Activated CD4-positive, alpha-beta memory T cell treated with anti-CD3 and anti-CD28 coated beads for 36 hours (primary cell): ENCODE results near the gene PPT1. TPM values are rescaled to one million over a fixed set of nuclear protein-coding genes. Genes with fewer than 3 reads are reported as not detected.
"Not testable (repeated sequence)": the region's sequence is repeated elsewhere in the genome, so short reads cannot be mapped to it uniquely, and the experiment has no call there.

ENCODE experiments used
- CTCF ChIA-PET: fragments of 350-600 bp; sonication (Branson Sonifier 250); formaldehyde crosslinking; loops from one replicate; lab custom pipeline; 2021; ENCODE audit warnings: antibody characterized with exemption, inconsistent platforms; lab: Charles Lee
- POLR2A ChIA-PET: fragments of 350-600 bp; sonication (Branson Sonifier 250); formaldehyde crosslinking; loops from one replicate; lab custom pipeline; 2021; ENCODE audit warnings: antibody characterized with exemption; lab: Charles Lee
- DNase-seq: peaks from one replicate; pipeline ENCODE4 v3.0.0-alpha.2; 2020
- H3K27ac Mint-ChIP-seq: one replicate; pipeline ENCODE4 v1.8.0; 2021; ENCODE audit warnings: mixed read lengths
- H3K27me3 Mint-ChIP-seq: one replicate; pipeline ENCODE4 v1.8.0; 2021; ENCODE audit warnings: mixed read lengths
- H3K36me3 Mint-ChIP-seq: one replicate; pipeline ENCODE4 v1.8.0; 2021; ENCODE audit warnings: mixed read lengths
- H3K4me1 Mint-ChIP-seq: one replicate; pipeline ENCODE4 v1.8.0; 2021; ENCODE audit warnings: low read depth, mixed read lengths
- H3K4me3 Mint-ChIP-seq: one replicate; pipeline ENCODE4 v1.8.0; 2021; ENCODE audit warnings: mild to moderate bottlenecking, mixed read lengths
- H3K9me3 Mint-ChIP-seq: one replicate; pipeline ENCODE4 v1.8.0; 2021; ENCODE audit warnings: mixed read lengths
- intact Hi-C: fragments of 100-400 bp; cut with micrococcal nuclease; formaldehyde crosslinking; loops from one replicate; pipeline ENCODE4 v1.15.1; 2023
- total RNA-seq, 2 experiments: library from RNA; stranded (reverse); gene quantifications; one replicate each; pipeline ENCODE4 v1.2.3, GENCODE V29; 2021

Gene PPT1
- total RNA-seq, 2 experiments from 2014 or later, result 67.1 to 67.4 TPM

GRCh38 chr1:40039245-40039756 is 57.8 kb downstream of the PPT1 start:
- ChIA-PET POLR2A (interaction anchor here (0.6 to 4.1 kb wide), 7 partner anchors 11 to 940 kb away, joined by 3 to 27 read pairs (median 3); partner anchors contain the start of gene CTPS1), CTCF (interaction anchor here (0.6 to 1.8 kb wide), 7 partner anchors 11 to 138 kb away, joined by 3 to 9 read pairs (median 3); partner anchors contain the start of gene MYCL)
- intact Hi-C loops, result no loop called here
- no peak for DNase-seq
- peaks cover 53% of the 10 kb centered on the region for H3K4me1 Mint-ChIP-seq
- peaks cover 31% of the 10 kb centered on the region for H3K36me3 Mint-ChIP-seq
- no peaks in the 10 kb centered on the region for H3K9me3 Mint-ChIP-seq
- peak overlapping the region; percentile 98 for H3K27ac Mint-ChIP-seq
- peak overlapping the region; percentile 92 for H3K4me3 Mint-ChIP-seq
- no peaks in the 10 kb centered on the region for H3K27me3 Mint-ChIP-seq

- peaks cover 47% of the 10 kb centered on the region for H3K4me1 Mint-ChIP-seq
- no peaks in the 10 kb centered on the region for H3K27me3 Mint-ChIP-seq
- POLR2A ChIA-PET, result interaction anchor here (0.9 to 4.1 kb wide), 4 partner anchors 12 to 941 kb away, joined by 3 to 27 read pairs (median 4); partner anchors contain the start of gene CTPS1
- H3K27ac Mint-ChIP-seq, result peak overlapping the region; percentile 98
- CTCF ChIA-PET, result interaction anchor here (0.6 to 1.8 kb wide), 6 partner anchors 21 to 244 kb away, joined by 3 to 9 read pairs (median 4); partner anchors contain the start of gene MYCL
- no peak for DNase-seq
- H3K9me3 Mint-ChIP-seq, result no peaks in the 10 kb centered on the region
- intact Hi-C loops, result no loop called here
- peaks cover 25% of the 10 kb centered on the region for H3K36me3 Mint-ChIP-seq
- peak overlapping the region; percentile 58 for H3K4me3 Mint-ChIP-seq
These were observed 58.4 kb downstream of the PPT1 start for GRCh38 chr1:40038697-40039096.

GRCh38 chr1:40037254-40037653 is 59.8 kb downstream of the PPT1 start:
- DNase-seq, H3K27ac Mint-ChIP-seq, H3K4me3 Mint-ChIP-seq, POLR2A ChIA-PET, intact Hi-C loops, H3K27me3 Mint-ChIP-seq, H3K9me3 Mint-ChIP-seq: not testable (repeated sequence)
- CTCF ChIA-PET, result interaction anchor here (1.1 to 1.3 kb wide), 3 partner anchors 12 to 107 kb away, joined by 3 to 4 read pairs (median 3); no protein-coding TSS in a partner anchor
- Mint-ChIP-seq H3K36me3 (peaks cover 15% of the 10 kb centered on the region), H3K4me1 (peaks cover 41% of the 10 kb centered on the region)

- H3K36me3 Mint-ChIP-seq, result peaks cover 10% of the 10 kb centered on the region
- no peak overlapping the region for H3K4me3 Mint-ChIP-seq
- no peak for DNase-seq
- intact Hi-C loops, result no loop called here
- H3K27ac Mint-ChIP-seq, result no peak overlapping the region
- H3K4me1 Mint-ChIP-seq, result peaks cover 38% of the 10 kb centered on the region
- ChIA-PET POLR2A (no interaction called here), CTCF (interaction anchor here (1.2 kb wide), 1 partner anchor 13 kb away, joined by 3 read pairs; no protein-coding TSS in a partner anchor)
- H3K27me3 Mint-ChIP-seq, result no peaks in the 10 kb centered on the region
- H3K9me3 Mint-ChIP-seq, result no peaks in the 10 kb centered on the region
These were observed 60.5 kb downstream of the PPT1 start for GRCh38 chr1:40036574-40036973.

- no peak for DNase-seq
- Mint-ChIP-seq H3K9me3 (no peaks in the 10 kb centered on the region), H3K4me1 (peaks cover 38% of the 10 kb centered on the region), H3K27me3 (no peaks in the 10 kb centered on the region), H3K36me3 (peaks cover 5% of the 10 kb centered on the region), H3K4me3 (no peak overlapping the region), H3K27ac (peak overlapping the region; percentile 68)
- ChIA-PET POLR2A (no interaction called here), CTCF (interaction anchor here (0.8 to 6.4 kb wide), 8 partner anchors 9 to 218 kb away, joined by 3 to 79 read pairs (median 4); no protein-coding TSS in a partner anchor)
- intact Hi-C loops, result no loop called here
These were observed 62.2 kb downstream of the PPT1 start for GRCh38 chr1:40034869-40035268.

- intact Hi-C loops, result loop anchor here (1.0 to 2.0 kb wide), 2 partner anchors 114 to 215 kb away; no protein-coding TSS in a partner anchor
- DNase-seq, result peak; percentile 61
- Mint-ChIP-seq H3K27ac (no peak overlapping the region), H3K4me1 (peaks cover 26% of the 10 kb centered on the region), H3K27me3 (no peaks in the 10 kb centered on the region), H3K4me3 (no peak overlapping the region), H3K36me3 (no peaks in the 10 kb centered on the region), H3K9me3 (no peaks in the 10 kb centered on the region)
- ChIA-PET POLR2A (interaction anchor here (0.7 to 0.8 kb wide), 2 partner anchors 12 to 72 kb away, joined by 3 read pairs; no protein-coding TSS in a partner anchor), CTCF (interaction anchor here (0.6 to 6.4 kb wide), 27 partner anchors 10 to 375 kb away, joined by 3 to 79 read pairs (median 4); partner anchors contain the start of gene MFSD2A)
These were observed 64.7 kb downstream of the PPT1 start for GRCh38 chr1:40032240-40032891.

- intact Hi-C loops, result no loop called here
- Mint-ChIP-seq H3K9me3 (no peaks in the 10 kb centered on the region), H3K36me3 (no peaks in the 10 kb centered on the region)
These were observed 66.4 kb downstream of the PPT1 start for GRCh38 chr1:40030528-40031135.

GRCh38 chr1:40029608-40030007 is 67.4 kb downstream of the PPT1 start:
- intact Hi-C loops, result no loop called here
- no peak overlapping the region for H3K4me3 Mint-ChIP-seq
- H3K4me1 Mint-ChIP-seq, result peaks cover 15% of the 10 kb centered on the region
- H3K36me3 Mint-ChIP-seq, result no peaks in the 10 kb centered on the region
- ChIA-PET CTCF (interaction anchor here (0.9 to 6.4 kb wide), 3 partner anchors 56 to 127 kb away, joined by 3 to 79 read pairs (median 4); no protein-coding TSS in a partner anchor), POLR2A (no interaction called here)
- H3K9me3 Mint-ChIP-seq, result no peaks in the 10 kb centered on the region
- peaks cover 2% of the 10 kb centered on the region for H3K27me3 Mint-ChIP-seq
- H3K27ac Mint-ChIP-seq, result no peak overlapping the region
- DNase-seq, result no peak

More at GRCh38 chr1:40030528-40031135, 66.4 kb downstream of the PPT1 start:
- DNase-seq, result no peak
- Mint-ChIP-seq H3K4me1 (peaks cover 22% of the 10 kb centered on the region), H3K27me3 (no peaks in the 10 kb centered on the region), H3K4me3 (no peak overlapping the region), H3K27ac (no peak overlapping the region)
- ChIA-PET POLR2A (no interaction called here), CTCF (interaction anchor here (1.9 to 6.4 kb wide), 5 partner anchors 16 to 113 kb away, joined by 6 to 79 read pairs (median 16); no protein-coding TSS in a partner anchor)

- H3K4me1 Mint-ChIP-seq, result peaks cover 8% of the 10 kb centered on the region
- DNase-seq, result no peak
- CTCF ChIA-PET, result interaction anchor here (1.0 to 2.1 kb wide), 4 partner anchors 106 to 134 kb away, joined by 3 to 11 read pairs (median 4); partner anchors contain the start of gene MYCL
- intact Hi-C loops, result no loop called here
- H3K27me3 Mint-ChIP-seq, result peaks cover 2% of the 10 kb centered on the region
- no peaks in the 10 kb centered on the region for H3K9me3 Mint-ChIP-seq
- no peak overlapping the region for H3K4me3 Mint-ChIP-seq
- no peak overlapping the region for H3K27ac Mint-ChIP-seq
- H3K36me3 Mint-ChIP-seq, result no peaks in the 10 kb centered on the region
- POLR2A ChIA-PET, result no interaction called here
These were observed 69.4 kb downstream of the PPT1 start for GRCh38 chr1:40027647-40028046.

GRCh38 chr1:40024671-40025070 is 72.4 kb downstream of the PPT1 start:
- Mint-ChIP-seq H3K27me3 (peaks cover 2% of the 10 kb centered on the region), H3K4me1 (peaks cover 3% of the 10 kb centered on the region), H3K9me3 (no peaks in the 10 kb centered on the region), H3K4me3 (no peak overlapping the region), H3K27ac (no peak overlapping the region), H3K36me3 (no peaks in the 10 kb centered on the region)
- CTCF ChIA-PET, result no interaction called here
- POLR2A ChIA-PET, result no interaction called here
- no peak for DNase-seq
- intact Hi-C loops, result no loop called here

- no peaks in the 10 kb centered on the region for H3K4me1 Mint-ChIP-seq
- DNase-seq, result no peak
These were observed 73.6 kb downstream of the PPT1 start for GRCh38 chr1:40023379-40023944.

More at GRCh38 chr1:40023379-40023944, 73.6 kb downstream of the PPT1 start:
- intact Hi-C loops, result no loop called here
- peaks cover 2% of the 10 kb centered on the region for H3K27me3 Mint-ChIP-seq
- H3K27ac Mint-ChIP-seq, result no peak overlapping the region
- H3K4me3 Mint-ChIP-seq, result no peak overlapping the region
- POLR2A ChIA-PET, result no interaction called here
- no peaks in the 10 kb centered on the region for H3K36me3 Mint-ChIP-seq
- H3K9me3 Mint-ChIP-seq, result no peaks in the 10 kb centered on the region
- CTCF ChIA-PET, result interaction anchor here (1.6 kb wide), 1 partner anchor 104 kb away, joined by 4 read pairs; no protein-coding TSS in a partner anchor
